GM21526 (cell line): ENCODE measurements around the gene DOC2B.
"Not testable (repeated sequence)": the region's sequence is repeated elsewhere in the genome, so short reads cannot be mapped to it uniquely, and the experiment has no call there.

Experiments used
- ATAC-seq: cut with Tn5 transposase; IDR thresholded peaks from one replicate; pipeline ENCODE4 v1.9.1; 2021; ENCODE audit warnings: moderate library complexity; ENCODE audit not compliant: unreplicated experiment, low FRiP score

DOC2B gene

DNA sequence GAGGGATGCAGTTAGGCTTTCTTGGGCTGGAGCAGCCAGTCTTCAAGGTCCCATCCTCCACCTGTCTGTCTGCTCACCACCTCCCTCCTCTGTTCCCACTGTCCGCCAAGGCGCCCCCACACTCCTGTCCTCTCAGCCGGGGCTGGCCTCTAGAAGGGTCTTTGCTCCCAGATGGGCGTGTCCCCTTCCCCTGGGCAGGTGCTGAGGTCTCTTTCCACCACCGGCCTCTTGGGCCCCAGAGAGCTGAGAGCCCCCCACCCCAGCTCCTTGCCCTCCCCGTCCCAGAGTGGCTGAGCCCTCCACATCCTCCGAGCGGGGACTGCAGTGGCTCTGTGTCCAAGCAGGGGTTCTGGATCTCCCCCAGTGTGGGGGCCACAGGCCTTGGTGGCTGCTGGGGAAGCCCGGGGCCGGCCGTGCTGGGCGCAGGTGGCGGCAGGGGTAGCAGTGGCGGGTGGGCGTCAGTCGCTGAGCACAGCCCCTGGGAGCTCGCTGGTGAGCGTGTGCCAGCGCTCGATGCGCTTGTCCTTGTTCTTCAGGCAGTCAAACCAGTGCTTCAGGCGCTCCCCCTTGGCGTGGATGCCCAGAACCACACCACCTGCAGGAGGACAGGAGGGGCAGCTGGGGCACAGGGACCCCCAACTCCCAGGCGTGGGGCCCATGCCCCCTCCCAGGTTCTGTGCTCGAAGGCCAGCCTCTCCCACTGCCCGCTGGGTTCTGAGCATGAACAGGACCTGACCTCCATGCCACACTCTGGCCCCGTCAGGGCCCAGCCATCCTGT is 34.3 kb downstream of the DOC2B start:
- ATAC-seq, result no peak

DNA sequence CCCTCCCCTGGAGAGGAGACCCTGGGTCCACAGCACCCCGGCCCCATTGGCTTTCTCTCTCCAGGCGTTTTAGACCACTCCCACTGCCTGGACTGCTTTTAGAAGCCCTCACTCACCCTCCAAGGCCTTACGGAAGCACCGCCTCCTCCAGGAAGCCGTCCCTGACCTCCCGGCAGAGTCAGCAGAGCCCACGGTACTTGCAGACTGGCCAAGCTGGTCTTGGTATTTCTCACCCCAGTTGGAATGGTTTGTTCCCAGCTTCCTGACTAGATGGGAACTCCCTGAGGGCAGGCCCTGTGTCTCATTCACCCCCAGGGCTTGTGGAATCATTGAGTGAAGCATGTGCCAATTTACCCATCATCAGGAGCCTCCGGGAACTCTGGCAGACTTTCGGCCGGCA is 34.9 kb downstream of the DOC2B start:
- ATAC-seq, result no peak

DNA sequence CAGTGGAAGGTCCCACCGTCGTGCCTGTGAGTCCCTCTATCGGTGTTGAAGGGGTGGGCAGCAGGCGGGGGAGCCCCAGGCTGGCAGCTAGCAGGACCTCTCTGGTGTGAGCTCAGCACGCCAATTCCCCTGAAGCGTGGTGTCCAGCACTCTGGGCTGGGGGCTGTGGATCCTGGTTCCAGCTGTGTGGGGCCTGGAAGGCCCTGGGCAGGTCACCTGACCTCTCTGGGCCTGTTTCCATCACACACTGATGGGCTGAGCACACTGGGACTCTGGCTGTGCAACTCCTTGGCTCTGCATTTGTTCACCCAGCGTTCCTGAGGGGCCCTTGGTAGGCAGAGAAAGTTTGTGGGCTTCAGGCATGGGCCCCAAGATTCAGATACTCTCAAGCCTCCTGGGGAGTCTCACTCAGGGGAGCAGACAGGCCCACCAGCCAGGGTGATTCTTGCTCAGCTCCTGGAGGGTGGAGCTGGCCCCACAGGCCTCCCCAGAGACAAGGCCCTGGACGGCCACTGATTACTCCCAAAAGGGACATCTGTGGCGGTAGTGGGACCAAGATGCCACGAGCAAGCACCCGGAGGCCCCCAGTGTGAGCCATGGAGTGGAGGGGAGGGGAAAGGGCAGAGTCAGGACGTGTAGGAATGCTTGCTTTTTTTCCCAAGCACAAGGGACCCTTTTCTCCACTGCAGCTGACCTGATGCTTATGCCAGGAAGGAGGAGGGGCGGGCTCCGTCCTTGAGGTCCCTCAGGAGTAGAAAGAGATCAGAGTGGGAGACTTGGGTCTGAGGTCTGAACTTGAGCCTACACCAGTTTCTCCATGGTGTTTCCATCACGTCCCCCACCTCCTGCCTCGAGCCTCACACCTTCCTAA is 35.5 kb downstream of the DOC2B start:
- no peak for ATAC-seq

DNA sequence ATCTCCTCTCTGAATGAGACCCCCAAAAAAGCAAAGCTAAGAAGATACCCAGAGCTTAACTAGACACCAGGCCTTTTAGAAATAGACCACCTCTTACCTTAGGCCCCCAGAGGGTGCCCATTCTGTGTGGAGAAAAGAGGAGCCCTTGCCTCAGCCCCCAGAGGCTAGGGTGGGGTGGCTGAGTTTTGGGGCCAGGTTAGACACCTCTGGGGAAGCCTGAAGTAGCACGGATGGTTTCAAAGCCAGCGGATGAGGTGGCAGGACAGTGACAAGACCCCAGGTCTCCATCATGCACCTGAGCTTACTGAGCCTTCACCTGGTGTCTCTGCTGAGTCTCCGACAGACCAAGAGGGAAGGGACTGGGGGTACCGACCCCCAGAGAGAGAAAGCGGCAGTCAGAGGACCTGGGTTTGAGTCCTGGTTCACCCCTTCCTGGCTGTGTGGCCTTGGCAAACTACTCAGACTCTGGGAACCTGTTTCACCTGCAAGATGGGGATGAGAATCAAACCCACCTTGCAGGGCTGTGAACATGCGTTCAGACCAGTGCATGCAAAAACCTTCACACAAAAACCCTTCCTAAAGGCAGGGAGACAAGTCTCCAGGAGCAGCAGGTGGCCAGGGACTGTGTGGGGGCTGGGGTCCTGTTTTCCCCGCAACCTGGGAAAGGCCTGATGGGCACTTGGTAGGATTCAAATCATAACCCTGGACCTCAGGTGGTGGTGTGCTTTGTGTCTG is 36.3 kb downstream of the DOC2B start:
- no peak for ATAC-seq

DNA sequence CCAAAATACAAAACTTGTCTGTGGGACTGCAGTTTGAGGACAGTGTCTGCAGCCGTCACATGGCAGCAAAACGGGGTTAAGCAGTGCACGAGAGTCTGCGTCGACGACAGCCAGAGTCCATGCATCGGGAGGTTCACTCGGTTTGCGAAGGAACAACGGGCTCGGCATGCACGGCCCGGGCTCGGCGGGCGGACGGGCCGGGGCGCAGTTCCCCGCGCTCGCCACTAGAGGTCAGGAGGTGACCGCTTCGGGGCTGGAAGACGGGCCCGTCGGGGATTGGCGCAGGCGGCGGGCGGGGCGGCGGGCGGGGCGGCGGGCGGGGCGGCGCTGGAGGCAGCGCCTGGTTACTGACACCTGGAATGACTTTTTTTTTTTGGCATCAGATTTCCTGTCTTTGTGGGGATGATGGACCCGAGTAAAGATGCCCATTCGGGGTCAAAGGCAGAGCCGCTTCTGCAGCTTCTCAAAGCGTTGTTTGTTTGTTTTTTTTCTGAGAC is 37.6 kb downstream of the DOC2B start:
- no peak for ATAC-seq

DNA sequence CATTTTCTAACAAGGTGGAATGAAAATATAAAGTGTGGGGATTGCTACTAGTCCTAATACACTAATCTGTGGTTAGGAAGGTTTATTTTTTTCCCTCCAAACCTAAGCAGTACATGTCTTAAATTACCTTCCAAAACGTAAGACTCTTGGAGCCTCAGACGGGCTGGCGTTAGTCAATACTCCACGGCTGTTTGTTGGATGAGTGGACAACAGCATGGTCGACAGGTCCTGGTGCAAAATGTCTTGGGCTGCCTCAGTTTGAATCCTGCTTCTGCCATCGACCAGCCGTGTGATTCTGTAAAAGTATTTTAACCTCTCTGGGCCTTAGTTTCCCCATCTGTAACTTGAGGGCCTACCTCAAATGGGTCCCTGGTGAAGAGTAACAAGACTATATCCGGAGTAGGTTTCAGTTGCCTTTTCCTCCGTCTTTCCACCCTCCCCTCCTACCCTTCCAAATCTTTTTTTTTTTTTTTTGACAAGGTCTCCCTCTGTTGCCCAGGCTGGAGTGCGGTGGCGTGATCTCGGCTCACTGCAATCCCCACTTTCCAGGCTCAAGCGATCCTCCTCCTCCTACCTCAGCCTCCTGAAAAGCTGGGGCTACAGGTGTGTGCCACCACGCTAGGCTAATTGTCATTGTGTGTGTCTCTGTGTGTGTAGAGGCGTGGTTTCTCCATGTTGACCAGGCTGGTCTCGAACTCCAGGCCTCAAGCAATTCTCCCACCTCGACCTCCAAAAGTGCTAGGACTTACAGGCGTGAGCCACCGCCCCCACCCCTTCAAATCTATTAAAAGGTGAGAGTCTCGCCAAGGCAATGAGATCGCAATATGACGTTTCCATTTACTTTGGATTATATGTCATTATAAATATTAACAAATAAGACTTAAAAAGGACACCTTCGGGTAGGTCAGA is 38.3 kb downstream of the DOC2B start:
- ATAC-seq, result no peak

DNA sequence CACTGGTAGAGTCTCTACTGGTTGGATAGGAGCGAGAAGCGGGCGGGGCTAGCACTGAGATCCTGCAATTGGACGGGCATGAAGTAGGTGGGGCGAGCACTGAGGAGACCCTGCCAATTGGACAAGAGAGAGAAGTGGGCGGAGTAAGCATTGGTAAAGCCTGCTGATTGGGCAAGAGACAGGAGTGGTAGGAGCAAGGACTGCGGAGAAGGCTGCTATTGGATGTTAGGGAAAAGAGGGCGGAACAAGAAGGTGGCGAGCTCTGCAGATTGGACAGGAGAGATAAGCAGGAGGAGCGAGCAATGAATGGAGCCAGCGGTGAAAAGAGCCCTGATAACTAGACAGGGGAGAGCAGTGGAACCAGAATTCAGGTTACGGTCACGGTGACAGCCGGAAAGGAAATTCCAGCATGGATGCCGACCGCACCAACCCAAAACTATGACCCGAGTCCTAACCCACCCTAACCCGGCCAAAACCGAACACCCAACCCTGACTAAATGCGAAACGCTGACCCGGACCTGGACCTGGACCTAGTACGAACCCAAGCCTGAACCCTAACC is 39.3 kb downstream of the DOC2B start:
- no peak for ATAC-seq

DNA sequence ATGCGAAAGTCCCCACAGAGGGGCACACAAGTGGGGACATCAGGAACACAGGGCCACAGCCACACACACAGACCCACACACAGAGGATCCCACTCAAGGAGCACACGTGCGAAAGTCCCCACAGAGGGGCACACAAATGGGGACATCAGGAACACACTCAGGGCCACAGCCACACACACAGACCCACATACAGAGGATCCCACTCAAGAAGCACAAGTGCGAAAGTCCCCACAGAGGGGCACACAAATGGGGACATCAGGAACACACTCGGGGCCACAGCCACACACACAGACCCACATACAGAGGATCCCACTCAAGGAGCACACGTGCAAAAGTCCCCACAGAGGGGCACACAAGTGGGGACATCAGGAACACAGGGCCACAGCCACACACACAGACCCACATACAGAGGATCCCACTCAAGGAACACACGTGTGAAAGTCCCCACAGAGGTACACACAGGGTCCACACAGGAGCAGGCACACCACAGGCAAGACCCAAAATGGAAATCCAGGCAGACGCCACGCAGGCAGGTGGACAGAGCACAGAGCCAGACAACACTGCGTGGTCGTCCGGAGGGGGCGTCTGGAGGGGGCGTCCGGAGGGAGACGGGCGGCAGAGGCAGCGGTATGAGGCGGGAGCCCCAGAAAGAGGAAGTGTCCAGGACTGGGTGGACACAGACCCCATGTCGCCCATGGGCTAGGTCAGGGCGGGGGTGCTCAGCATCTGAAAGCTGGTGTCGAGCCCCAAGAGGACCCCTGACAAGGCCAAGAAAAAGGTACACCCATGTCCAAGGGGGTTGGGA is 41.8 kb downstream of the DOC2B start:
- not testable (repeated sequence) for ATAC-seq

DNA sequence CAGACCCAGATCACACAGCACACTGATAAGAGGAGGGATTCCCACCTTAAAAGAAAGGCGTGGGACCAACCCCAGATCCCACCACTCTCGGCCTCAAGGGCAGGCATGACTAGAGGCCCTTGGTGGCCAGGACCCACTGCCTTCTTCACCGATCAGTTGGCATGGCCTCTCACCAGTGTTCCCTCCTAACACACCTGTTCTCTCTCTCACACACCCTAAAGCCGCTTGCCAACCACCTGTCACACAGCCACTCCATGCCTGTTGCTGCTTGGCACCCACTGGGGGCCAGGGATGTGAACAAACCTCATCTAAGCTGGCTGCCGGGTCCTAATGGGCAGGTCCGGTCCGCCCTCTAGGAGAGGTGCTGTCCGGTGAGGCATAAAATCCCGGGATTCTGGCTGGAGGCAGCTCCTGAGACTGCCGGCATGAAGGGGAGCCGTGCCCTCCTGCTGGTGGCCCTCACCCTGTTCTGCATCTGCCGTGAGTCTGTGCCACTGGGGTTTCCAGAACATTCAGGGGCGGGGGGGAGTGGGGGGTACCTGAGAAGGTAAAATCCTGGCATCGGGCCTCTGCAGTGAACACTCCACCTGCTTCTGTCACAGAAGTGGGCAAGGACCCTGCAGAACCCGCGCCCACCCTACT is 44.2 kb downstream of the DOC2B start, which contains the start of gene SCGB1C2:
TSS of gene SCGB1C2 (plus strand) at position 404 of the 642 bp plus-strand sequence. CDS start at position 426, 22 bp downstream.
- not testable (repeated sequence) for ATAC-seq

DNA sequence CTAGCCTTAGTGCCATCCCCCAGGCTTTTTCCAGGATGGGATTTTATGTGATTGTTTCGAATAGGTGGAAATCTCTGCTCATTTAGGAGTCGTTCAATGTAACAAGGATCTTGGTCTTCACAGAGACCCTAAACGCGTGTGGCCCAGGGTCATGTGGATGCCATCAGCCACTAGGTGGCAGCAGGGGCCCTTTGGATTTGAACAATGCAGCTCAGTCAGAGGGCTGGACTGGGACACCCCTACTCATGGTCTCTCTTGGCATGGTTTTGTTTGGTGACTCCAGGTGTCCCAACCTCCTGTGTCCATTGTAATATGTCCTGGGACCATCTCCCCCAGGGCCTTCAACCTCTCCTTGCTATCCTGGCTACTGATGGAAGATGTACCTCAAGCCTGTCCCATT is 44.9 kb downstream of the DOC2B start:
- ATAC-seq, result peak; percentile 49

DNA sequence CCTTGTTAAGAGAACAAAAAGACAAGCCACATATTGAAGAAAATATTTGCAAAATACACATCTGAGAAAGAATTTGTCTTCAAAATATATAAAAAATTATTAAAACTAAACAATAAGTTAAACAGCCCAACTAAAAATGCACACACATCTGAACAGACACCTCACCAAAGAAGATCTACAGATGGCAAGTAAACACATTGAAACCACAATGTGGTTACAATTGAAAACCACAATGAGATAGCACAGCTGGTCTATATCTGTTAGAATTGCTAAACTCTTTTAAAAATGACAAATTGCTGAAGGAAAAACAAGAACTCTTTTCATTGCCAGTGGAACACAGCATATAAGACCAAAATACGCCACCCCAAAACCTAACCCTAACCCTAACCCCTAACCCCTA is 45.6 kb downstream of the DOC2B start:
- not testable (repeated sequence) for ATAC-seq

DNA sequence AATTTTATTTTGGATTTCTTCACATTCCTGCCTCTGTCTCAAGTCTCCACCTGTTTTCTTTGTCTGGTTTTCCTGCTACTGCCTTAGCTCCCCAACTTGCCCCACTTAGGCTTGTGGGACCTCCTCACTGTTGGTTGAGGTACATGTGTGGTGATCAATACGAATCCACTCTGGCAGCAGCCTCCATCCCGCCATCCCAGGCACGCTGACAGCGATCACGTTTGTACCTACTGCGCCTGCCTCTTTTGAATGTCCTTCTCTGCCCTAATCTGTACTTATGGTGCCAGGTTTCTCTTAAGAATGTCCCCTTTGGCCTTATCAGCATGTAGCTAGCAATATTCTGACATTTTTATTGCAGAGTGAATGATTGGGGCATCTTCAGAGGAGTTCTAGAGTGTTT is 46.4 kb downstream of the DOC2B start:
- not testable (repeated sequence) for ATAC-seq

DNA sequence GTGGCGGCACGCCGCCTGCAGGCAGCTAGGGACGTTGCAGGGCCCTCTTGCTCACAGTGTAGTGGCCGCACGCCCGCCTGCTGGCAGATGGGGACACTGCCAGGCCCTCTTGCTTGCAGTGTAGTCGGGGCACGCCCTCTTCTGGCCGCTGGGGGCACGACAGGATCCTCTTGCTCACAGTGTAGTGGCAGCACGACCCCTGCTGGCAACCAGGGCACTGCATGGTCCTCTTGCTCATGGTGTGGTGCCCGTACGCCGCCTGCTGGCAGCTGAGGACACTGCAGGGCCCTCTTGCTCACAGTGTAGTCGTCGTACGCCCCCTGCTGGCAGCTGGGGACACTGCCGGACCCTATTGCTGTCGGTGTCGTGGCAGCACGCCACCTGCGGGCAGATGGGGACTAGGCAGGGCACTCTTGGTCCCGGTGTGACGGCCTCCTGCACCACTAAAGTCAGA is 47.1 kb downstream of the DOC2B start:
- ATAC-seq, result peak; percentile 65

DNA sequence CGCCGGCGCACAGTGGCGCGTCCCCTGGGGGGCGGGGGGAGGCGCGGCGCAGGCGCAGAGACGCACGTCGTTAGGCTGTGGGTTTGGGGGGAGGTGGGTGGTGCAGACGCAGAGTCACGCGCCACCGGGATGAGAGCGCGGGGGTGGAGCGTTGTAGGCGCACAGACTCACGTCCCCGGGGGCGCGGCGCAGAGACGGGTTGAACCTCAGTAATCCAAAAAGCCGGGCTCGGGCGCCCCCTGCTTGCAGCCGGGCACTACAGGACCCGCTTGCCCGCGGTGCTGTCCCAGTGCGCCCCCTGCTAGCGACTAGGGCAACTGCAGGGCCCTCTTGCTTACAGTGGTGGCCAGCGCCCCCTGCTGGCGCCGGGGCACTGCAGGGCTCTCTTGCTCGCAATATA is 47.5 kb downstream of the DOC2B start:
- peak; percentile 13 for ATAC-seq

DNA sequence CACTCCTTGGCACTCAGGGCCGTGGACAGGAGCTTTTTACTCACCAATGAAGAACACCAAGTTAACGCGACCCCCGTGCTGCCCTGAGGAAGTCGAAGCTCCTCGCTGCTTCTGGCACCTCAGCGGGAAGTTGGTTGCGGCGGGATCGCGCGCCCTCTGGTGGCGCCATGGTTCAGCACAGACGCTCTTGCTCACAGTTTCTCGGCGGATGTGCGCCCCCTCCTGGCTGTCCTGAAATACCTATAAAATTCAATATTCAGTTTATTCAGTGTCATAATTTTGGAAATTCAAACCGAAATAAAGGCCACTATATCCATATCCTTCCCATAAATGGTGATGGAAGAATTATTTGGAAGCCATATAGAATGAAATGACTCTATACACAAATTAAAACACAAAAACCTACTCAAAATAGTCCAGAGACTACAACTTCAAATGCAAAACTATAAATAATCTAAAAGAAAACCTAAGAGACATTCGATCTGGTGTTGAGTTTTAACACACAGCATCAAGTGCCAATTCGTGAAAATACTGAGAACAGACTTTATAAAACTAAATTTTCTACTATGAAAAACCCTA is 63.0 kb downstream of the DOC2B start:
- not testable (repeated sequence) for ATAC-seq

DNA sequence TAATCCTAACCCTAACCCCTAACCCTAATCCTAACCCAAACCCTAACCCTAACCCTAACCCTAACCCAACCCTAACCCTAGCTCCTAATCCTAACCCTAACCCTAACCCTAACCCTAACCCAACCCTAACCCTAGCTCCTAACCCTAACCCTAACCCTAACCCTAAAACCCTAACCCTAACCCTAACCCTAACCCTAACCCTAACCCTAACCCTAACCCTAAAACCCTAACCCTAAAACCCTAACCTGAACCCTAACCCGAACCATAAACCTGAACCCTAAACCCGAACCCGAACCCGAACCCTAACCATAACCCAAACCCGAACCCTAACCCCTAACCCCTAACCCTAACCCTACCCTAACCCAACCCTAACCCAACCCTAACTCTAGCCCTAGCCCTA is 68.3 kb downstream of the DOC2B start:
- ATAC-seq, result not testable (repeated sequence)
